GM23338 (cell line): Measurements from ENCODE around the gene STK39. TPM values are rescaled to one million over a fixed set of nuclear protein-coding genes. Genes with fewer than 3 reads are reported as not detected.
A peak's percentile ranks its signal among the peaks of the same experiment; 100 is the strongest.

ENCODE experiments used
- ATAC-seq: fragments of 200-7000 bp; cut with Tn5 transposase; 3 replicates; pipeline ENCODE4 v1.9.1; 2020
- DNase-seq: peaks from one replicate; pipeline ENCODE4 v3.0.0-alpha.2; 2015; ENCODE audit warnings: low spot score
- H2AFZ ChIP-seq: fragments of 200-600 bp; sonication (generic); 2 replicates; pipeline ENCODE4 v1.8.0; 2016; ENCODE audit warnings: antibody characterized with exemption, mild to moderate bottlenecking, moderate library complexity
- H3F3A ChIP-seq: fragments of 200-600 bp; sonication (generic); replicated peaks from 2 replicates; pipeline ENCODE4 v1.8.0; 2017; ENCODE audit warnings: antibody characterized with exemption, mixed run types, low read depth
- H3K27ac ChIP-seq: fragments of 200-600 bp; sonication (generic); 2 replicates; pipeline ENCODE4 v1.6.1; 2016; ENCODE audit warnings: low read depth
- H3K27me3 ChIP-seq: fragments of 200-600 bp; sonication (generic); 2 replicates; pipeline ENCODE4 v1.8.0; 2016; ENCODE audit warnings: mild to moderate bottlenecking, mixed run types, moderate library complexity; ENCODE audit not compliant: insufficient read depth
- H3K36me3 ChIP-seq: fragments of 200-600 bp; sonication (generic); 2 replicates; pipeline ENCODE4 v1.8.0; 2016; ENCODE audit warnings: mild to moderate bottlenecking; ENCODE audit not compliant: insufficient read depth
- H3K4me1 ChIP-seq: fragments of 200-600 bp; sonication (generic); 2 replicates; pipeline ENCODE4 v1.8.0; 2016; ENCODE audit warnings: mild to moderate bottlenecking, moderate library complexity; ENCODE audit not compliant: insufficient read depth
- H3K4me2 ChIP-seq: fragments of 200-600 bp; sonication (generic); 2 replicates; pipeline ENCODE4 v1.7.1; 2017; ENCODE audit warnings: mixed run types
- H3K4me3 ChIP-seq: fragments of 200-600 bp; sonication (generic); 2 replicates; pipeline ENCODE4 v1.6.1; 2016; ENCODE audit warnings: mixed run types
- H3K79me2 ChIP-seq: fragments of 200-600 bp; sonication (generic); replicated peaks from 2 replicates; pipeline ENCODE4 v1.8.0; 2017; ENCODE audit warnings: mild to moderate bottlenecking; ENCODE audit not compliant: insufficient read depth
- H3K9me2 ChIP-seq: fragments of 200-600 bp; sonication (generic); 2 replicates; pipeline ENCODE4 v1.8.0; 2017; ENCODE audit not compliant: insufficient read depth
- H4K20me1 ChIP-seq: fragments of 200-600 bp; sonication (generic); replicated peaks from 2 replicates; pipeline ENCODE4 v1.8.0; 2017; ENCODE audit warnings: mild to moderate bottlenecking; ENCODE audit not compliant: insufficient read depth
- H3K27ac Mint-ChIP-seq: 2 replicates; pipeline ENCODE4 v1.8.0; 2020; ENCODE audit warnings: inconsistent platforms, mild to moderate bottlenecking, moderate library complexity, mixed read lengths
- H3K27me3 Mint-ChIP-seq: 3 replicates; pipeline ENCODE4 v1.8.0; 2022; ENCODE audit warnings: low read depth, mild to moderate bottlenecking, moderate library complexity, mixed read lengths, inconsistent platforms; ENCODE audit not compliant: insufficient read depth, poor library complexity
- H3K36me3 Mint-ChIP-seq: 3 replicates; pipeline ENCODE4 v1.8.0; 2021; ENCODE audit warnings: low read depth, mild to moderate bottlenecking, inconsistent platforms, moderate library complexity, mixed read lengths
- H3K4me1 Mint-ChIP-seq: 3 replicates; pipeline ENCODE4 v1.8.0; 2020; ENCODE audit warnings: mild to moderate bottlenecking, inconsistent platforms, mixed read lengths
- H3K4me3 Mint-ChIP-seq: 3 replicates; pipeline ENCODE4 v1.8.0; 2021; ENCODE audit warnings: moderate library complexity, mild to moderate bottlenecking, inconsistent platforms, mixed read lengths
- H3K9me3 Mint-ChIP-seq: 3 replicates; pipeline ENCODE4 v1.8.0; 2020; ENCODE audit warnings: moderate library complexity, mild to moderate bottlenecking, inconsistent platforms, mixed read lengths
- CREB1 ChIP-seq: fragments of 250-450 bp; sonication (Bioruptor Pico); IDR thresholded peaks from 2 replicates; pipeline ENCODE4 v1.5.0; 2020; ENCODE audit warnings: low read depth, mild to moderate bottlenecking, moderate library complexity
- CTCF ChIP-seq, 2 experiments: fragments of 200-600 bp in 1 of 2; sonication (generic) in 1 of 2; conservative IDR thresholded peaks; 2 replicates each; pipeline versions ENCODE4 v1.5.1 to v1.6.1; 2016 to 2017; ENCODE audit warnings: antibody characterized with exemption in 2 of 2, low read depth in 2 of 2, mild to moderate bottlenecking in 2 of 2, moderate library complexity in 1 of 2
- ETS1 ChIP-seq: IDR thresholded peaks from 2 replicates; pipeline ENCODE4 v1.6.1; 2016; ENCODE audit warnings: antibody characterized with exemption
- EZH2 ChIP-seq: fragments of 200-600 bp; sonication (generic); IDR thresholded peaks from one replicate; pipeline ENCODE4 v1.8.0; 2017; ENCODE audit warnings: antibody characterized with exemption, mild to moderate bottlenecking, low read depth; ENCODE audit not compliant: unreplicated experiment
- EZH2phosphoT487 ChIP-seq: fragments of 200-600 bp; sonication (generic); IDR thresholded peaks from one replicate; pipeline ENCODE4 v1.8.1; 2018; ENCODE audit warnings: antibody characterized with exemption; ENCODE audit not compliant: unreplicated experiment
- JUNB ChIP-seq: IDR thresholded peaks from one replicate; pipeline ENCODE4 v1.6.1; 2016; ENCODE audit warnings: antibody characterized with exemption; ENCODE audit not compliant: unreplicated experiment
- NANOG ChIP-seq: IDR thresholded peaks from 2 replicates; pipeline ENCODE4 v1.6.1; 2016; ENCODE audit warnings: antibody characterized with exemption, borderline replicate concordance
- STAT1 ChIP-seq: IDR thresholded peaks from one replicate; pipeline ENCODE4 v1.6.1; 2016; ENCODE audit warnings: antibody characterized with exemption; ENCODE audit not compliant: unreplicated experiment
- ZNF114 ChIP-seq: fragments of 250-450 bp; sonication (Bioruptor Pico); IDR thresholded peaks from 2 replicates; pipeline ENCODE4 v1.5.0; 2020; ENCODE audit warnings: mild to moderate bottlenecking, moderate library complexity
- ZNF331 ChIP-seq: fragments of 250-450 bp; sonication (Bioruptor Pico); IDR thresholded peaks from 2 replicates; pipeline ENCODE4 v1.5.0; 2020; ENCODE audit warnings: low read depth, mild to moderate bottlenecking, moderate library complexity
- polyA plus RNA-seq: library from polyadenylated mRNA; unstranded; fragments of >200 nt; fragmentation: Nextera tagmentation; extraction: Ambion mirVana; gene quantifications from 2 replicates; pipeline ENCODE4 v1.2.1, GENCODE V29; 2016
- total RNA-seq: library from RNA; depleted of rRNA; stranded (reverse); fragments of >200 nt; shearing (Covaris generic); gene quantifications from 2 replicates; pipeline ENCODE4 v1.2.3, GENCODE V29; 2014

The STK39 gene
- total and polyA plus RNA-seq, 2 experiments from 2014 or later: 9.5 to 16.9 TPM

- no peak for TF ChIP-seq NANOG
- no peak for TF ChIP-seq JUNB
- TF ChIP-seq ZNF114 (CRISPR knock-in tag): no peak
- no peak for TF ChIP-seq ZNF331 (CRISPR knock-in tag)
- no peak for TF ChIP-seq STAT1
These were observed 42.5 kb upstream of the STK39 start (continued) for GRCh38 chr2:168289880-168290279.

- Mint-ChIP-seq H3K4me1 (no peaks in the 10 kb centered on the region), H3K27me3 (peaks cover 2% of the 10 kb centered on the region), H3K27ac (no peak overlapping the region), H3K36me3 (no peaks in the 10 kb centered on the region), H3K9me3 (no peaks in the 10 kb centered on the region; the same call in 2 of the 3 replicates), H3K4me3 (no peak overlapping the region)
- H3K9me2 ChIP-seq: no peaks in the 10 kb centered on the region
- no peak overlapping the region for H3K4me3 ChIP-seq
- H3F3A ChIP-seq: no peaks in the 10 kb centered on the region
- peak overlapping the region; percentile 49; the same call in 1 of the 2 replicates for H2AFZ ChIP-seq
- H3K4me1 ChIP-seq: no peaks in the 10 kb centered on the region
- ATAC-seq (no peak), DNase-seq (no peak)
- no peak for TF ChIP-seq NANOG
- no peak for TF ChIP-seq ZNF114 (CRISPR knock-in tag)
- no peak for TF ChIP-seq ZNF331 (CRISPR knock-in tag)
- TF ChIP-seq CREB1: no peak
- TF ChIP-seq EZH2phosphoT487: no peak
- no peak for TF ChIP-seq ETS1
- TF ChIP-seq CTCF (conservative IDR thresholded peaks at IDR 0.05; ENCODE audit: low read depth in 2 of 2): no peak
- no peak for TF ChIP-seq JUNB
- TF ChIP-seq STAT1: no peak
- no peaks in the 10 kb centered on the region for H4K20me1 ChIP-seq
- H3K79me2 ChIP-seq: no peaks in the 10 kb centered on the region
- H3K27me3 ChIP-seq: no peaks in the 10 kb centered on the region
- no peaks in the 10 kb centered on the region for H3K36me3 ChIP-seq
- H3K4me2 ChIP-seq: no peak overlapping the region
- no peak overlapping the region for H3K27ac ChIP-seq
These were observed 39.1 kb upstream of the STK39 start for GRCh38 chr2:168286535-168286934.

- DNase-seq: no peak
- TF ChIP-seq EZH2 (no peak), NANOG (no peak), CREB1 (no peak), JUNB (no peak), EZH2phosphoT487 (no peak), ZNF331 (CRISPR knock-in tag) (no peak), STAT1 (no peak), ETS1 (no peak)
These were observed 31.1 kb upstream of the STK39 start for GRCh38 chr2:168278424-168278888.

More at GRCh38 chr2:168278424-168278888, 31.1 kb upstream of the STK39 start:
- Histone ChIP-seq H3K4me2 (no peak overlapping the region), H3K9me2 (no peaks in the 10 kb centered on the region), H2AFZ (no peak overlapping the region), H3K27me3 (no peaks in the 10 kb centered on the region), H3K36me3 (no peaks in the 10 kb centered on the region), H3K27ac (no peak overlapping the region), H3K79me2 (no peaks in the 10 kb centered on the region), H3K4me1 (no peaks in the 10 kb centered on the region), H4K20me1 (no peaks in the 10 kb centered on the region), H3F3A (no peaks in the 10 kb centered on the region), H3K4me3 (no peak overlapping the region)
- H3K27ac Mint-ChIP-seq: no peak overlapping the region
- H3K4me3 Mint-ChIP-seq: no peak overlapping the region
- no peaks in the 10 kb centered on the region for H3K4me1 Mint-ChIP-seq
- H3K9me3 Mint-ChIP-seq: no peaks in the 10 kb centered on the region
- no peak for ATAC-seq
- H3K36me3 Mint-ChIP-seq: no peaks in the 10 kb centered on the region
- H3K27me3 Mint-ChIP-seq: no peaks in the 10 kb centered on the region
